WERI-Rb-1 (cell line): ENCODE data around the gene DHRS13.

Source experiments
- DNase-seq: peaks from one replicate; pipeline ENCODE4 v3.0.0-alpha.2; 2020
- H3K27ac ChIP-seq: fragments of 250-450 bp; sonication (Bioruptor Pico); 2 replicates; pipeline ENCODE4 v1.5.1; 2020; ENCODE audit warnings: mild to moderate bottlenecking, moderate library complexity
- H3K27me3 ChIP-seq: fragments of 250-450 bp; sonication (Bioruptor Pico); 2 replicates; pipeline ENCODE4 v1.5.1; 2021; ENCODE audit warnings: mild to moderate bottlenecking, low read depth, moderate library complexity; ENCODE audit not compliant: insufficient read depth, severe bottlenecking
- H3K36me3 ChIP-seq: fragments of 250-450 bp; sonication (Bioruptor Pico); 2 replicates; pipeline ENCODE4 v1.5.1; 2020; ENCODE audit warnings: mild to moderate bottlenecking, moderate library complexity
- H3K4me3 ChIP-seq: 2 replicates; pipeline ENCODE4 v1.5.1; 2011; ENCODE audit warnings: low read depth, mild to moderate bottlenecking, control low read depth, low read length
- H3K9me3 ChIP-seq: fragments of 250-450 bp; sonication (Bioruptor Pico); 2 replicates; pipeline ENCODE4 v1.5.1; 2021; ENCODE audit warnings: mild to moderate bottlenecking, moderate library complexity; ENCODE audit not compliant: severe bottlenecking
- TF ChIP-seq, protein P1 (sequence below): IDR thresholded peaks from 2 replicates; pipeline ENCODE4 v1.5.1; 2011; ENCODE audit warnings: low read depth, mild to moderate bottlenecking, control low read depth, inconsistent platforms, low read length

DHRS13 gene, protein sequence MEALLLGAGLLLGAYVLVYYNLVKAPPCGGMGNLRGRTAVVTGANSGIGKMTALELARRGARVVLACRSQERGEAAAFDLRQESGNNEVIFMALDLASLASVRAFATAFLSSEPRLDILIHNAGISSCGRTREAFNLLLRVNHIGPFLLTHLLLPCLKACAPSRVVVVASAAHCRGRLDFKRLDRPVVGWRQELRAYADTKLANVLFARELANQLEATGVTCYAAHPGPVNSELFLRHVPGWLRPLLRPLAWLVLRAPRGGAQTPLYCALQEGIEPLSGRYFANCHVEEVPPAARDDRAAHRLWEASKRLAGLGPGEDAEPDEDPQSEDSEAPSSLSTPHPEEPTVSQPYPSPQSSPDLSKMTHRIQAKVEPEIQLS

DNA sequence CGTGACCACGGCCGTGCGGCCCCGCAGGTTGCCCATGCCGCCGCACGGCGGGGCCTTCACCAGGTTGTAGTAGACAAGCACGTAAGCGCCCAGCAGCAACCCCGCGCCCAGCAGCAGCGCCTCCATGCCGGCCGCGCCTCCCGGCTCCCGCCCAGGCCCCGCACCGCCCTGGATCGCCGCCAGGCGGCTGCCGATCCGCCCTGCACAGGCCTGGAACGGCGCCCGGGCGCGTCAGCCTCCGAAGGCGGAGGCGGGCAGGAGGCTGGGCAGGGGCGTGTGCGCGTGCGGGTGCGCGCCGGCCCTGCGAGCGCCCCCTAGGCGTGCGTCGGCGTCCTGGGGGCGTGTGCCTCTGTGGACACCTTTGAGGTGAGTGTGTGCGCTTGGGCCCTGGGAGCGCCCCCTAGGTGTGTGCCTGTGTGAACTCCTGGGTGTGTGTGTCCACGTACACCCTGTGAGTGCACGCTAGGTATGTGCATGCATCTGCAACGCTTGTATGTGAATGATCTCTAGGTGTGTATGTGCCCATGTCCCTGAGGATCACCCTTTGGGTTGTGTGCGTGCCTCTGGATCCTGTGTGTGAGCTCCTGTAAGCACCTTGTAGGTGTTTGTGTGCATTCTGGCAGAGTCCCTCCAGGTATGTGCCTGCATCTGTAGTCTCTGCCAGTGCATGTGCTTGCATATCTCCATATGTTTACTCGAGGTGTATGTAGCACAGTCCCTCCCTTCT lies at the start of gene DHRS13:
Gene DHRS13 (minus strand): TSS at position 261 of the 727 bp plus-strand sequence. CDS start 135 bp downstream, at position 126.
- Histone ChIP-seq H3K27me3 (no peaks in the 10 kb centered on the region), H3K4me3 (peak within 1 kb of the TSS; percentile 77), H3K9me3 (no peaks in the 10 kb centered on the region), H3K36me3 (peaks cover 52% of the 10 kb centered on the region), H3K27ac (peak within 1 kb of the TSS; percentile 97)
- DNase-seq, result peak; percentile 95
- TF ChIP-seq, protein P1, sequence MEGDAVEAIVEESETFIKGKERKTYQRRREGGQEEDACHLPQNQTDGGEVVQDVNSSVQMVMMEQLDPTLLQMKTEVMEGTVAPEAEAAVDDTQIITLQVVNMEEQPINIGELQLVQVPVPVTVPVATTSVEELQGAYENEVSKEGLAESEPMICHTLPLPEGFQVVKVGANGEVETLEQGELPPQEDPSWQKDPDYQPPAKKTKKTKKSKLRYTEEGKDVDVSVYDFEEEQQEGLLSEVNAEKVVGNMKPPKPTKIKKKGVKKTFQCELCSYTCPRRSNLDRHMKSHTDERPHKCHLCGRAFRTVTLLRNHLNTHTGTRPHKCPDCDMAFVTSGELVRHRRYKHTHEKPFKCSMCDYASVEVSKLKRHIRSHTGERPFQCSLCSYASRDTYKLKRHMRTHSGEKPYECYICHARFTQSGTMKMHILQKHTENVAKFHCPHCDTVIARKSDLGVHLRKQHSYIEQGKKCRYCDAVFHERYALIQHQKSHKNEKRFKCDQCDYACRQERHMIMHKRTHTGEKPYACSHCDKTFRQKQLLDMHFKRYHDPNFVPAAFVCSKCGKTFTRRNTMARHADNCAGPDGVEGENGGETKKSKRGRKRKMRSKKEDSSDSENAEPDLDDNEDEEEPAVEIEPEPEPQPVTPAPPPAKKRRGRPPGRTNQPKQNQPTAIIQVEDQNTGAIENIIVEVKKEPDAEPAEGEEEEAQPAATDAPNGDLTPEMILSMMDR, result peak; percentile 97

DNA sequence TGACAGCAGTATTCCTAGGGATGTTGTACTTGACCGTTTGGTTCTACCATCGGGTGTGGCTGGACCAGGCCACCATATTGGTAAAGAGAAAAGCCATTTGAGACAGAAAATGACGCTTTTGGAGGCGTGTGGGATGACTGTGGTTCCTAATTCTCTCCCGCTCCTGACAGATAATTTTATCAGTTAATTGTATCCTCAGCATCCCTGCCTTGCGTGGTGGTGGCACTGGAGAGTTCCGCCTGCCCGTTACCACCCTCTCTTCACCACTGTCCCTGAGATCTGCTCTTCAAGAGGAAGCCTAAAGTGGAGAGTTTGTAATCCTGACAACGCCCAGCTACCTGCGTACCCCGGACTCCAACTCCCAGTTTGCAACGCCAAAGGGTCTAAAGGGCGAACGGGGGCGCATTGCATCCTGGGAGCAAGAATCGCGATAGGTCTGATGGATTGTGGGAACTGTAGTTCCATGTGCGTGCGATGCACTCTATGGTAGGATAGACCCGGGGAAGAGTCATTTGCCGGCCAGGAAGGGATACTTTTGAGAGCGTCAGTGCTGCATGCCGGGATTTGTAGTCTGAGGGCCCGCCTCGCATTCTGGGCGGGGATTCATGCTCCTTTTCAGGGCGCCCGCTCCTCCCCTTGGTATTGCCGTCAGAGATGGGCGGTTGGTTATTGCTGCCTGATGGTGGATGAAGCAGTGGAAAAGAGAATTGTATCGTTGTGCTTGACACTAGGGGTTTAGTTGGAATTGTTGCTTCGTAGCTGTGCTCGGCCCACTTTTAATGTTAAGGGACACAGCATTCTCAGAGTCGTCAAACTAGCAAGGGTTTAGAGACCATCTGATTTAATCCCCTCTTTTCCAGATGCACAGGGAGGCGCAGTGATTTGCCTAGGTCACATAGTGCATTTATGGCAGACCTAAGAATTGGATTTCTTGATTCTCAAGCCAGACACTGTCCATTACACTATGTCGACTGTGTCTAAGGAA lies 49.4 kb upstream of the DHRS13 start:
- Histone ChIP-seq H3K36me3 (peaks cover 40% of the 10 kb centered on the region), H3K4me3 (peak overlapping the region; percentile 95), H3K27me3 (no peaks in the 10 kb centered on the region), H3K27ac (peak overlapping the region; percentile 95), H3K9me3 (no peaks in the 10 kb centered on the region)
- TF ChIP-seq, protein P1, result no peak
- DNase-seq, result peak; percentile 97

DNA sequence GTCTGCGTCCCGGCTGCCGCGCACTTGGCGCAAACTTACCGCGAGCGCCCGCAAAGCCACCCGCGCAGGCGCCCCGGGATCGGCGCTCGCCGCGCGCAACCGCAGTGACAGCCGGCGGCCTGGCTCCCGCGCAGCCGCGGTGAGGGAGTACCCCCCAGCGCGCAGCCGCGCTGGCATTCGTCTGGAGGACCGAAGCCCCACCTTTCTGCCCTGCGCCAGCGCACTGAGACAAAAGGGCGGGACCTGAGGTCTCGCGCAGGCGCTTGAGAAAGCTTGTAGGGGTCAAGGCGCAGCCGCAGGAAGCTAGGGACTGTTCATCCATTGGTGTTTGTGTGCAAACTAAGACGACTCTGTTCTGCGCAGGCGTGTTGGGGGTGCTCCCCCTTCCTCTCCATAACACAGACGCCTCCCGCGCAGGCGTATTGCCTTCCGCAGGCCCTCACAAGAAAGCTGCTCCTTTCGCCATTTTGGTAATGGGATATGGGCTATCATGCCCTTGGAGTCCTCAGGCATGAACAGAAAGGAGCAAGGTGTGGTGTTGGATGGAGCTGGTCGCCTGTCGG lies 48.6 kb upstream of the DHRS13 start, which contains the start of gene PHF12:
Gene PHF12 (minus strand): TSS at position 91 of the 563 bp plus-strand sequence. CDS start 558 bp downstream, outside the sequence.
- Histone ChIP-seq H3K9me3 (no peaks in the 10 kb centered on the region), H3K36me3 (peaks cover 38% of the 10 kb centered on the region), H3K27ac (peak within 1 kb of the TSS; percentile 95), H3K27me3 (no peaks in the 10 kb centered on the region), H3K4me3 (peak within 1 kb of the TSS; percentile 95)
- TF ChIP-seq, protein P1, result no peak
- peak; percentile 100 for DNase-seq

DNA sequence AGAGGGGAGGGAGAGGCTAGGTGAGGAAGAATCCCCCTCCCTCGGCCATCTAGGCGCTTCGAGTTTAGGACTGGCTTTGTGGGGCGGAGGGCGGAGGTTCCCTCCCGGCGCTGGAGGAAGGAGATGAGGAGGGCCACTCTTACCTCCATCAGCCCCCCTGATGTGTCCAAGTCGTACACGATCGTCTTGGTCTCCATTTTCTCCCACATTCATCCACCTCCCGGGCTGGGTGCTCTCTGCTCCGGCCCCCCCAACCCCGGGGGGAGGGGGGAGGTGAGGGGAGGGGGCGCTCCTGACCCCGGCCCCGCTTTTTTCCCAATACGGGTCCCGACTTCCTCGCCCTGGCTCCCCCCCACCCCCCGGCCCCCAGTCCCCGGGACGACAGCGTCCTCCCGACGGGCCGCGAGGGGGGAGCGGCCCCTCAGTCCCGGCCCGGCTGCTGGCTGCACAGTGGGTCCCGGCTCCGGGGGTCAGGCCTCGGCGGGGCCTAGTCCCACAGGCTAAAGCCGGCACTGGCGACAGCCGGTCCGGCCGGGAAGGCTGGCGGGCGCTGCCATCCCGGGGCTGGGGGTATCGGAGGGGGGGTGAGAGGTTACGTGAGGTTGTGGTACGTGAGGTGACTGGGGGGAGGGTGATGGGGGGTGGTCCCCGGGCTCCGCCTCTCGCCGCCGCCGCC lies 48.0 kb upstream of the DHRS13 start:
- TF ChIP-seq, protein P1, result no peak
- Histone ChIP-seq H3K27me3 (no peaks in the 10 kb centered on the region), H3K36me3 (peaks cover 41% of the 10 kb centered on the region), H3K9me3 (no peaks in the 10 kb centered on the region), H3K27ac (peak overlapping the region; percentile 77), H3K4me3 (peak overlapping the region; percentile 91)
- DNase-seq, result no peak
